ENCODE data around the gene SOCS2. TPM values are rescaled to one million over a fixed set of nuclear protein-coding genes. Genes with fewer than 3 reads are reported as not detected.

Gene SOCS2
- total and polyA plus RNA-seq, 2 donors (not counting 3 experiments of a cell fraction or from before 2014, with no cell fraction given), result 2.4 to 5.6 TPM

DNA sequence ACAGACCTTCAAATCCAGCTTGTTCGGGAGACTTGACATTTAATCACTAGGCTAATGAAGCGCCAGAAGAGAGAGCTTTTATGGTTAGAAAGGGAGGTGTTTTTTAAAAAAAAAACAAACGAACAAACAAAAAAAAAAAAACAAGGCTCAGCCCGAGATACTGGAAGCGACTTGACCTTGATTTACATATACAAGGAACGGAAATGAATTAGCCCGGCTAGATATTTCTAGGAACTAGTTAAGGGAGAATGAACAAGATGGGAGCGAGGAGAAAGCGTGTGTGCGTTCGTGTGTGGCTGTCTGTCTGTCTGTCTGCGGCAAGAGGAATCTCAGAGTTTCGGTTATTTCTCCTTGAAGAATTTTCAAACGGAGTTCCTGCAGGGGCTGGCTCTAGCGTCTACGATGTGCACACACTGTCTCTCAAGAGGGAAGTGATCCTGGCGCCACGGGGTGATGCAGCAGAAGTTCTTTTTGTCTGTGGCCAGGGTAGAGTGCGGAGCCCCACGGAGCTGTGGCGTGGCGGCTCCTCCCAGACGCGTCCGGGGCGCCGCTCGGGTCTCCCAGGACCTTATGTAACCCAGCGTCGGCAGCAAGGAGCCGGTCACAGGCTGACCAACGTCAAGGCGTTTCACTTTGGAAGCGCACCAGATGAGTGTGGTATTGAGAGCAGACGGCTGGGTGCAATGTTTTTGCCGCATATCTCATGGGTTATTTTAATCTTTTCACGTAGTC, 18.8 kb downstream of the SOCS2 start:
- POLR2A ChIA-PET, result interaction anchor here (0.8 kb wide), 1 partner anchor 124 kb away, joined by 3 read pairs; no protein-coding TSS in a partner anchor
- peak overlapping the region; percentile 83 for H2AFZ ChIP-seq (ENCODE audit: low read depth, low read length)
- no peaks in the 10 kb centered on the region for H4K20me1 ChIP-seq (replicated peaks; ENCODE audit: control insufficient read depth, extremely low read depth, insufficient read depth, low read length)
- no peaks in the 10 kb centered on the region for H3K9me3 ChIP-seq (replicated peaks; ENCODE audit: control insufficient read depth, insufficient read depth, low read length)
- peak overlapping the region; percentile 93 for H3K4me2 ChIP-seq (ENCODE audit: insufficient read depth, low read length)
- BruUV-seq (replicated peaks), result no TSS peak
- intact Hi-C loops (cut with micrococcal nuclease), result loop anchor here (1.0 kb wide), 1 partner anchor 20 kb away; no protein-coding TSS in a partner anchor
- H3K79me2 ChIP-seq (ENCODE audit: control insufficient read depth, insufficient read depth, low read length), result no peaks in the 10 kb centered on the region
- H3K4me3 ChIP-seq (replicated peaks in 1 of 3; ENCODE audit: insufficient read depth in 1 of 3, low read depth in 1 of 3, low read length in 3 of 3), result peak overlapping the region; percentile 40 to 79 (median 50)
- FAIRE-seq (peak; percentile 40), DNase-seq (ENCODE audit: low read depth, low spot score) (peak; percentile 47)
- dilution Hi-C loops (cut with MboI; ENCODE audit: extremely low pct_ligation_motif_present, low sequenced_read_pairs), result no loop called here
- no peaks in the 10 kb centered on the region for H3K27me3 ChIP-seq (ENCODE audit: control insufficient read depth in 2 of 2, insufficient read depth in 2 of 2, low read length in 2 of 2)
- H3K9ac ChIP-seq (replicated peaks; ENCODE audit: extremely low read depth, insufficient read depth, low read length), result peak overlapping the region; percentile 25
- TF ChIP-seq MYC (IDR thresholded peaks at IDR 0.05; ENCODE audit: low read depth, low read length) (no peak), CTCF (IDR thresholded peaks at IDR 0.05; ENCODE audit: extremely low read depth in 1 of 2, insufficient read depth in 1 of 2, low read depth in 1 of 2, low read length in 2 of 2) (no peak), FOS (IDR thresholded peaks at IDR 0.05; ENCODE audit: borderline replicate concordance, insufficient read depth, low read length) (no peak), EZH2 (IDR thresholded peaks at IDR 0.05; ENCODE audit: borderline replicate concordance, low read depth, low read length, severe bottlenecking) (no peak), MAX (IDR thresholded peaks at IDR 0.05; ENCODE audit: insufficient read depth, insufficient read length) (no peak)
- no peaks in the 10 kb centered on the region for H3K36me3 ChIP-seq (ENCODE audit: control insufficient read depth in 2 of 2, extremely low read depth in 1 of 2, insufficient read depth in 2 of 2, low read length in 2 of 2)
- no peak overlapping the region for H3K27ac ChIP-seq (ENCODE audit: insufficient read depth, low read depth, low read length)
- H3K9me1 ChIP-seq (replicated peaks; ENCODE audit: control insufficient read depth, extremely low read depth, insufficient read depth, low read length), result no peaks in the 10 kb centered on the region
- H3K4me1 ChIP-seq (ENCODE audit: control insufficient read depth, extremely low read depth, insufficient read depth, low read length), result no peaks in the 10 kb centered on the region
- CTCF ChIA-PET, result interaction anchor here (1.1 to 2.4 kb wide), 4 partner anchors 9 to 510 kb away, joined by 4 to 12 read pairs (median 5); no protein-coding TSS in a partner anchor

Data from endothelial cell of umbilical vein (primary cell).